ENCODE data around the gene APOA4. TPM values are rescaled to one million over a fixed set of nuclear protein-coding genes. Genes with fewer than 3 reads are reported as not detected.

APOA4 gene
- polyA plus RNA-seq, 3 donors, result not detected

GRCh38 chr11:116776522-116776984, 46.6 kb downstream of the APOA4 start:
- Histone ChIP-seq H3K9ac (ENCODE audit: insufficient read depth, low read length, poor library complexity, severe bottlenecking) (no peak overlapping the region), H3K4me2 (replicated peaks; ENCODE audit: extremely low read depth, low read length, poor library complexity, severe bottlenecking) (no peak overlapping the region), H3K4me1 (ENCODE audit: control insufficient read depth in 1 of 2, insufficient read depth in 2 of 2, low read length in 2 of 2) (peaks cover 18 to 26% of the 10 kb centered on the region in 2 donors), H4K20me1 (ENCODE audit: insufficient read depth, low read length) (no peaks in the 10 kb centered on the region), H3K79me2 (ENCODE audit: insufficient read depth, low read length) (peaks cover 13% of the 10 kb centered on the region), H2AFZ (ENCODE audit: insufficient read depth, low read depth, low read length, poor library complexity, severe bottlenecking) (no peak overlapping the region), H3K4me3 (replicated peaks in 1 of 3; ENCODE audit: low read depth in 2 of 3, low read length in 3 of 3) (no peak overlapping the region), H3K36me3 (replicated peaks in 1 of 2; ENCODE audit: control insufficient read depth in 1 of 2, insufficient read depth in 2 of 2, low read length in 2 of 2) (peaks cover 43 to 59% of the 10 kb centered on the region in 2 donors), H3K27ac (ENCODE audit: low read depth in 1 of 2, low read length in 2 of 2) (no peak overlapping the region), H3K27me3 (ENCODE audit: control insufficient read depth in 2 of 2, insufficient read depth in 2 of 2, low read length in 2 of 2) (no peaks in the 10 kb centered on the region), H3K9me3 (replicated peaks in 1 of 2; ENCODE audit: control insufficient read depth in 1 of 2, insufficient read depth in 1 of 2, low read length in 2 of 2) (no peaks in the 10 kb centered on the region)
- peaks cover 52 to 59% of the 10 kb centered on the region in 2 donors for H3K36me3 Mint-ChIP-seq
- H3K9me3 Mint-ChIP-seq, result no peaks in the 10 kb centered on the region
- H3K27ac Mint-ChIP-seq, result peak overlapping the region in 2 of 7 donors; percentile 2 to 35
- H3K4me1 Mint-ChIP-seq, result peaks cover 22% of the 10 kb centered on the region
- peaks cover 0 to 2% (median 0%) of the 10 kb centered on the region in 3 donors for H3K27me3 Mint-ChIP-seq (ENCODE audit: low read depth in 3 of 3)
- intact Hi-C loops (cut with micrococcal nuclease), result no loop called here
- TF ChIP-seq, protein P1, sequence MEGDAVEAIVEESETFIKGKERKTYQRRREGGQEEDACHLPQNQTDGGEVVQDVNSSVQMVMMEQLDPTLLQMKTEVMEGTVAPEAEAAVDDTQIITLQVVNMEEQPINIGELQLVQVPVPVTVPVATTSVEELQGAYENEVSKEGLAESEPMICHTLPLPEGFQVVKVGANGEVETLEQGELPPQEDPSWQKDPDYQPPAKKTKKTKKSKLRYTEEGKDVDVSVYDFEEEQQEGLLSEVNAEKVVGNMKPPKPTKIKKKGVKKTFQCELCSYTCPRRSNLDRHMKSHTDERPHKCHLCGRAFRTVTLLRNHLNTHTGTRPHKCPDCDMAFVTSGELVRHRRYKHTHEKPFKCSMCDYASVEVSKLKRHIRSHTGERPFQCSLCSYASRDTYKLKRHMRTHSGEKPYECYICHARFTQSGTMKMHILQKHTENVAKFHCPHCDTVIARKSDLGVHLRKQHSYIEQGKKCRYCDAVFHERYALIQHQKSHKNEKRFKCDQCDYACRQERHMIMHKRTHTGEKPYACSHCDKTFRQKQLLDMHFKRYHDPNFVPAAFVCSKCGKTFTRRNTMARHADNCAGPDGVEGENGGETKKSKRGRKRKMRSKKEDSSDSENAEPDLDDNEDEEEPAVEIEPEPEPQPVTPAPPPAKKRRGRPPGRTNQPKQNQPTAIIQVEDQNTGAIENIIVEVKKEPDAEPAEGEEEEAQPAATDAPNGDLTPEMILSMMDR (IDR thresholded peaks at IDR 0.05), result no peak
- H3K4me3 Mint-ChIP-seq, result no peak overlapping the region
- DNase-seq, result no peak

GRCh38 chr11:116775975-116776374, 47.1 kb downstream of the APOA4 start:
- Histone ChIP-seq H3K9me3 (replicated peaks in 1 of 2; ENCODE audit: control insufficient read depth in 1 of 2, insufficient read depth in 1 of 2, low read length in 2 of 2) (no peaks in the 10 kb centered on the region), H4K20me1 (ENCODE audit: insufficient read depth, low read length) (peaks cover 2% of the 10 kb centered on the region), H2AFZ (ENCODE audit: insufficient read depth, low read depth, low read length, poor library complexity, severe bottlenecking) (no peak overlapping the region), H3K9ac (ENCODE audit: insufficient read depth, low read length, poor library complexity, severe bottlenecking) (no peak overlapping the region), H3K27ac (ENCODE audit: low read depth in 1 of 2, low read length in 2 of 2) (no peak overlapping the region), H3K4me1 (ENCODE audit: control insufficient read depth in 1 of 2, insufficient read depth in 2 of 2, low read length in 2 of 2) (peaks cover 22 to 32% of the 10 kb centered on the region in 2 donors), H3K36me3 (replicated peaks in 1 of 2; ENCODE audit: control insufficient read depth in 1 of 2, insufficient read depth in 2 of 2, low read length in 2 of 2) (peaks cover 37 to 53% of the 10 kb centered on the region in 2 donors), H3K27me3 (ENCODE audit: control insufficient read depth in 2 of 2, insufficient read depth in 2 of 2, low read length in 2 of 2) (no peaks in the 10 kb centered on the region), H3K4me2 (replicated peaks; ENCODE audit: extremely low read depth, low read length, poor library complexity, severe bottlenecking) (no peak overlapping the region), H3K4me3 (replicated peaks in 1 of 3; ENCODE audit: low read depth in 2 of 3, low read length in 3 of 3) (no peak overlapping the region), H3K79me2 (ENCODE audit: insufficient read depth, low read length) (peaks cover 18% of the 10 kb centered on the region)
- TF ChIP-seq, protein P1 (IDR thresholded peaks at IDR 0.05), result no peak
- 97% methylated on average over 4 of the region's 5 CpGs for WGBS (ENCODE audit: insufficient coverage)
- Mint-ChIP-seq H3K4me1 (peaks cover 25% of the 10 kb centered on the region), H3K36me3 (peaks cover 46 to 53% of the 10 kb centered on the region in 2 donors), H3K4me3 (no peak overlapping the region), H3K27me3 (ENCODE audit: low read depth in 3 of 3) (peaks cover 0 to 2% (median 0%) of the 10 kb centered on the region in 3 donors), H3K27ac (peak overlapping the region in 1 of 7 donors; percentile 12), H3K9me3 (no peaks in the 10 kb centered on the region)
- DNase-seq, result no peak
- intact Hi-C loops (cut with micrococcal nuclease), result no loop called here

All from CD14-positive monocyte (primary cell).